ENCODE measurements around the gene ENPP3. TPM values are rescaled to one million over a fixed set of nuclear protein-coding genes. Genes with fewer than 3 reads are reported as not detected.

Gene ENPP3
- total and polyA plus RNA-seq, 7 donors: 0.14 to 5.9 (median 1.1) TPM

GRCh38 chr6:131755597-131755996 lies 118.5 kb downstream of the ENPP3 start:
- Histone ChIP-seq H3K36me3 (no peaks in the 10 kb centered on the region), H3K4me1 (no peaks in the 10 kb centered on the region), H3K27me3 (no peaks in the 10 kb centered on the region), H3K9me3 (no peaks in the 10 kb centered on the region), H3K4me3 (no peak overlapping the region), H3K27ac (no peak overlapping the region)
- 93 to 96% methylated on average over 3 of the region's 3 CpGs for WGBS, 2 donors
- intact Hi-C loops (cut with DNase I): no loop called here
- no peak for DNase-seq
- no peak for TF ChIP-seq CTCF (IDR thresholded peaks at IDR 0.05)
- no peak for TF ChIP-seq EP300 (IDR thresholded peaks at IDR 0.05)
- TF ChIP-seq POLR2A (IDR thresholded peaks at IDR 0.05): no peak
- no peak for TF ChIP-seq POLR2AphosphoS5 (IDR thresholded peaks at IDR 0.05)

GRCh38 chr6:131756039-131756438 lies 118.9 kb downstream of the ENPP3 start:
- no peak for TF ChIP-seq POLR2A (IDR thresholded peaks at IDR 0.05)
- no peak for TF ChIP-seq POLR2AphosphoS5 (IDR thresholded peaks at IDR 0.05)
- no peak for TF ChIP-seq EP300 (IDR thresholded peaks at IDR 0.05)
- no peak for TF ChIP-seq CTCF (IDR thresholded peaks at IDR 0.05)
- H3K36me3 ChIP-seq: no peaks in the 10 kb centered on the region
- H3K4me3 ChIP-seq: no peak overlapping the region
- WGBS, 2 donors: 86 to 91% methylated on average over 2 of the region's 2 CpGs
- intact Hi-C loops (cut with DNase I): no loop called here
- no peaks in the 10 kb centered on the region for H3K27me3 ChIP-seq
- DNase-seq: no peak
- H3K4me1 ChIP-seq: no peaks in the 10 kb centered on the region
- H3K27ac ChIP-seq: no peak overlapping the region
- no peaks in the 10 kb centered on the region for H3K9me3 ChIP-seq

GRCh38 chr6:131758920-131759319 lies 121.8 kb downstream of the ENPP3 start:
- DNase-seq: no peak

GRCh38 chr6:131761060-131761761 lies 124.1 kb downstream of the ENPP3 start:
- WGBS, 2 donors: 79 to 82% methylated on average over 6 of the region's 6 CpGs
- TF ChIP-seq CTCF (IDR thresholded peaks at IDR 0.05): no peak
- no peak for TF ChIP-seq EP300 (IDR thresholded peaks at IDR 0.05)
- TF ChIP-seq POLR2AphosphoS5 (IDR thresholded peaks at IDR 0.05): no peak
- TF ChIP-seq POLR2A (IDR thresholded peaks at IDR 0.05): no peak
- no peaks in the 10 kb centered on the region for H3K4me1 ChIP-seq
- H3K36me3 ChIP-seq: no peaks in the 10 kb centered on the region
- intact Hi-C loops (cut with DNase I): no loop called here
- H3K27ac ChIP-seq: no peak overlapping the region
- no peaks in the 10 kb centered on the region for H3K9me3 ChIP-seq
- H3K27me3 ChIP-seq: no peaks in the 10 kb centered on the region
- H3K4me3 ChIP-seq: no peak overlapping the region
- DNase-seq: no peak

More at GRCh38 chr6:131758920-131759319, 121.8 kb downstream of the ENPP3 start:
- no peaks in the 10 kb centered on the region for H3K36me3 ChIP-seq
- 76 to 88% methylated on average over 4 of the region's 4 CpGs for WGBS, 2 donors
- H3K4me1 ChIP-seq: no peaks in the 10 kb centered on the region
- no peak overlapping the region for H3K27ac ChIP-seq
- intact Hi-C loops (cut with DNase I): no loop called here
- H3K27me3 ChIP-seq: no peaks in the 10 kb centered on the region
- TF ChIP-seq POLR2AphosphoS5 (IDR thresholded peaks at IDR 0.05) (no peak), POLR2A (IDR thresholded peaks at IDR 0.05) (no peak), CTCF (IDR thresholded peaks at IDR 0.05) (no peak), EP300 (IDR thresholded peaks at IDR 0.05) (no peak)
- H3K4me3 ChIP-seq: no peak overlapping the region
- no peaks in the 10 kb centered on the region for H3K9me3 ChIP-seq

GRCh38 chr6:131761762-131762067 lies 124.6 kb downstream of the ENPP3 start:
- H3K27ac ChIP-seq: no peak overlapping the region

More at GRCh38 chr6:131761762-131762067, 124.6 kb downstream of the ENPP3 start:
- Histone ChIP-seq H3K36me3 (no peaks in the 10 kb centered on the region), H3K4me1 (no peaks in the 10 kb centered on the region), H3K27me3 (no peaks in the 10 kb centered on the region), H3K9me3 (no peaks in the 10 kb centered on the region), H3K4me3 (no peak overlapping the region)
- intact Hi-C loops (cut with DNase I): no loop called here
- DNase-seq: no peak
- WGBS, 2 donors: 73 to 83% methylated on average over 1 of the region's 1 CpG
- TF ChIP-seq CTCF (IDR thresholded peaks at IDR 0.05) (no peak), POLR2AphosphoS5 (IDR thresholded peaks at IDR 0.05) (no peak), EP300 (IDR thresholded peaks at IDR 0.05) (no peak), POLR2A (IDR thresholded peaks at IDR 0.05) (no peak)

Data from sigmoid colon (tissue), 7 donors.